Measurements from ENCODE around the gene TGFB1. TPM values are rescaled to one million over a fixed set of nuclear protein-coding genes. Genes with fewer than 3 reads are reported as not detected.

Gene TGFB1
- total and polyA plus RNA-seq, 2 of the 13 experiments (the other 11 are each of a cell fraction or from before 2014, with no cell fraction given), result 4.1 to 5.4 TPM

GRCh38 chr19:41323430-41324125 is 30.1 kb downstream of the TGFB1 start (continued):
- TF ChIP-seq E2F5 (CRISPR knock-in tag; conservative IDR thresholded peaks at IDR 0.05), result no peak
- no peak for TF ChIP-seq ZSCAN12 (CRISPR knock-in tag; IDR thresholded peaks at IDR 0.05)
- TF ChIP-seq ZC3H4 (CRISPR knock-in tag; IDR thresholded peaks at IDR 0.05; ENCODE audit: borderline replicate concordance), result no peak
- no peak for TF ChIP-seq TOE1 (CRISPR knock-in tag; IDR thresholded peaks at IDR 0.05)
- TF ChIP-seq SALL1 (CRISPR knock-in tag; IDR thresholded peaks at IDR 0.05), result peak; percentile 54
- no peak for TF ChIP-seq TAF1 (CRISPR knock-in tag; IDR thresholded peaks at IDR 0.05)
- no peak for TF ChIP-seq ZNF484 (CRISPR knock-in tag; IDR thresholded peaks at IDR 0.05; ENCODE audit: borderline replicate concordance, low read depth)
- TF ChIP-seq ZBTB21 (CRISPR knock-in tag; IDR thresholded peaks at IDR 0.05), result no peak
- no peak; the same call in 1 of the 2 replicates for TF ChIP-seq THAP9 (CRISPR knock-in tag; IDR thresholded peaks at IDR 0.05; ENCODE audit: borderline replicate concordance)
- TF ChIP-seq HOXA5 (CRISPR knock-in tag; IDR thresholded peaks at IDR 0.05), result no peak
- TF ChIP-seq IRF9 (CRISPR knock-in tag; IDR thresholded peaks at IDR 0.05; ENCODE audit: borderline replicate concordance), result no peak
- peak; percentile 44; the same call in 1 of the 2 replicates for TF ChIP-seq NFKB2 (CRISPR knock-in tag; IDR thresholded peaks at IDR 0.05; ENCODE audit: borderline replicate concordance)
- TF ChIP-seq MLXIP (CRISPR knock-in tag; IDR thresholded peaks at IDR 0.05; ENCODE audit: borderline replicate concordance), result no peak
- no peak for TF ChIP-seq FUBP1 (CRISPR knock-in tag; IDR thresholded peaks at IDR 0.05; ENCODE audit: borderline replicate concordance)
- TF ChIP-seq ZNF253 (CRISPR knock-in tag; IDR thresholded peaks at IDR 0.05; ENCODE audit: borderline replicate concordance), result no peak; the same call in 1 of the 2 replicates
- TF ChIP-seq CSRNP2 (CRISPR knock-in tag; conservative IDR thresholded peaks at IDR 0.05; ENCODE audit: low read depth), result no peak
- no peak for TF ChIP-seq NFIB (CRISPR knock-in tag; IDR thresholded peaks at IDR 0.05; ENCODE audit: borderline replicate concordance)

Data from HepG2 (cell line).